ENCODE data around the gene GAREM1. TPM values are rescaled to one million over a fixed set of nuclear protein-coding genes. Genes with fewer than 3 reads are reported as not detected.

GAREM1 gene
- total and polyA plus RNA-seq, 2 of the 8 experiments (the other 6 are each of a cell fraction or from before 2014, with no cell fraction given), result 3.6 to 9.2 TPM

DNA sequence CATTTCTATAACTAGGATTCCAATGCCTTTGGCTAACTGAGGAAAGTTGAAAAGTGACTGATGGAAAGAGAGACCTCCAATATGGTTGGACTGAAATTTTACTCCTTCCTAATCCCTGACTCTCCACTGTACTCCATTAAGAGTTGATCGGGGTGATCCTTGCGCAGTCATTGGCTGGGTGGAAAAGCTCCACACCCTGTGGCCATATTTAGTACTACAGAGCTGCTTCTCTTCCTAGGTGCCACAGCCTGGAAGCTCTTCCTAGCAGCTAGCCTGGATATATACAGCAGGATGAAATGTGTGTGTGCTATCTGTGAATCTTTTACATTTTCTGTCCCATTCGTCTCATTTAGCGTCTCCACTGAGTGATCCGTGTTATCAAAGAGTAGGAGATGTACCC, 209.7 kb downstream of the GAREM1 start:
- H2AFZ ChIP-seq (ENCODE audit: low read length), result no peak overlapping the region
- no peak overlapping the region for H3K4ac ChIP-seq (replicated peaks; ENCODE audit: insufficient read length, low read depth, low read length)
- no peak overlapping the region for H2BK5ac ChIP-seq (ENCODE audit: low read depth, low read length)
- H2BK20ac ChIP-seq (ENCODE audit: low read length), result no peak overlapping the region
- H3K56ac ChIP-seq (replicated peaks; ENCODE audit: insufficient read length, low read depth, low read length), result no peak overlapping the region
- no peaks in the 10 kb centered on the region for H3K9me3 ChIP-seq (ENCODE audit: insufficient read depth in 2 of 2, low read depth in 1 of 2, low read length in 1 of 2)
- DNase-seq (ENCODE audit: low read depth in 1 of 2, low spot score in 2 of 2) (no peak), FAIRE-seq (no peak)
- H3K27me3 ChIP-seq (replicated peaks in 1 of 4; ENCODE audit: control insufficient read depth in 3 of 4, extremely low read depth in 1 of 4, insufficient read depth in 3 of 4, low read length in 3 of 4), result no peaks in the 10 kb centered on the region; a peak in 1 of 7 replicates
- no peak overlapping the region for H3K27ac ChIP-seq (ENCODE audit: low read depth, low read length)
- POLR2A ChIA-PET (ENCODE audit: partially characterized antibody), result no interaction called here
- no peak overlapping the region for H4K8ac ChIP-seq (ENCODE audit: extremely low read depth, insufficient read depth, low read length)
- no peak overlapping the region for H3K14ac ChIP-seq (ENCODE audit: insufficient read length)
- H3K23ac ChIP-seq (ENCODE audit: insufficient read length), result no peak overlapping the region
- H3K4me1 ChIP-seq (replicated peaks in 1 of 4; ENCODE audit: control insufficient read depth in 3 of 4, insufficient read depth in 4 of 4, low read length in 3 of 4), result no peaks in the 10 kb centered on the region
- no peak overlapping the region for H3K4me2 ChIP-seq (ENCODE audit: insufficient read depth in 1 of 2, low read depth in 2 of 2, low read length in 2 of 2)
- CTCF ChIA-PET (ENCODE audit: partially characterized antibody), result interaction anchor here (0.8 to 3.1 kb wide), 13 partner anchors 10 to 248 kb away, joined by 3 to 49 read pairs (median 5); no protein-coding TSS in a partner anchor
- H3K79me1 ChIP-seq (ENCODE audit: low read depth, low read length), result no peaks in the 10 kb centered on the region
- H4K20me1 ChIP-seq (replicated peaks in 1 of 2; ENCODE audit: control insufficient read depth in 1 of 2, insufficient read depth in 2 of 2, low read length in 2 of 2), result no peaks in the 10 kb centered on the region
- H2BK120ac ChIP-seq (replicated peaks; ENCODE audit: low read depth, low read length), result no peak overlapping the region
- H3K79me2 ChIP-seq (ENCODE audit: control insufficient read depth in 1 of 2, insufficient read depth in 2 of 2, low read length in 2 of 2), result no peaks in the 10 kb centered on the region
- no peak overlapping the region for H4K91ac ChIP-seq (replicated peaks; ENCODE audit: insufficient read length, low read length)
- no peak overlapping the region for H4K5ac ChIP-seq (ENCODE audit: insufficient read length, low read depth, low read length)
- H3K4me3 ChIP-seq (ENCODE audit: extremely low read depth in 1 of 4, insufficient read depth in 2 of 4, low read depth in 3 of 4, low read length in 4 of 4), result no peak overlapping the region
- no peak overlapping the region for H3K9ac ChIP-seq (replicated peaks in 1 of 4; ENCODE audit: extremely low read depth in 1 of 4, low read depth in 3 of 4, low read length in 3 of 4)
- no peak for TF ChIP-seq KDM4A (IDR thresholded peaks at IDR 0.05; ENCODE audit: low read depth, low read length, severe bottlenecking)
- TF ChIP-seq, protein P1, sequence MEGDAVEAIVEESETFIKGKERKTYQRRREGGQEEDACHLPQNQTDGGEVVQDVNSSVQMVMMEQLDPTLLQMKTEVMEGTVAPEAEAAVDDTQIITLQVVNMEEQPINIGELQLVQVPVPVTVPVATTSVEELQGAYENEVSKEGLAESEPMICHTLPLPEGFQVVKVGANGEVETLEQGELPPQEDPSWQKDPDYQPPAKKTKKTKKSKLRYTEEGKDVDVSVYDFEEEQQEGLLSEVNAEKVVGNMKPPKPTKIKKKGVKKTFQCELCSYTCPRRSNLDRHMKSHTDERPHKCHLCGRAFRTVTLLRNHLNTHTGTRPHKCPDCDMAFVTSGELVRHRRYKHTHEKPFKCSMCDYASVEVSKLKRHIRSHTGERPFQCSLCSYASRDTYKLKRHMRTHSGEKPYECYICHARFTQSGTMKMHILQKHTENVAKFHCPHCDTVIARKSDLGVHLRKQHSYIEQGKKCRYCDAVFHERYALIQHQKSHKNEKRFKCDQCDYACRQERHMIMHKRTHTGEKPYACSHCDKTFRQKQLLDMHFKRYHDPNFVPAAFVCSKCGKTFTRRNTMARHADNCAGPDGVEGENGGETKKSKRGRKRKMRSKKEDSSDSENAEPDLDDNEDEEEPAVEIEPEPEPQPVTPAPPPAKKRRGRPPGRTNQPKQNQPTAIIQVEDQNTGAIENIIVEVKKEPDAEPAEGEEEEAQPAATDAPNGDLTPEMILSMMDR (IDR thresholded peaks at IDR 0.05; ENCODE audit: control extremely low read depth in 1 of 3, insufficient read depth in 1 of 3, low read depth in 1 of 3, low read length in 3 of 3), result peak in 1 of 3 experiments; percentile 46; a peak in 1 of 4 replicates
- TF ChIP-seq RAD21 (IDR thresholded peaks at IDR 0.05 in 1 of 2, conservative IDR thresholded peaks at IDR 0.05 in 1 of 2; ENCODE audit: low read depth in 2 of 2, low read length in 2 of 2), result peak in 1 of 2 experiments; percentile 21; a peak in 1 of 4 replicates
- no peak for TF ChIP-seq TBP (IDR thresholded peaks at IDR 0.05; ENCODE audit: low read depth, low read length)
- no peaks in the 10 kb centered on the region for H3K23me2 ChIP-seq (ENCODE audit: low read depth, low read length)
- H2BK15ac ChIP-seq (ENCODE audit: low read length), result no peak overlapping the region
- H2BK12ac ChIP-seq (ENCODE audit: low read depth, low read length), result no peak overlapping the region
- H2AK5ac ChIP-seq (ENCODE audit: low read depth, low read length), result no peak overlapping the region
- H3K36me3 ChIP-seq (ENCODE audit: control insufficient read depth in 2 of 4, insufficient read depth in 4 of 4, low read length in 3 of 4), result no peaks in the 10 kb centered on the region
- H3K18ac ChIP-seq (ENCODE audit: extremely low read depth, low read length), result no peak overlapping the region
- 85% methylated on average over 5 of the region's 5 CpGs; no CpG with 5 or more reads in 1 of the 2 experiments for WGBS, 2 experiments (ENCODE audit: extremely low coverage in 1 of 2, insufficient coverage in 1 of 2, insufficient read length in 1 of 2, insufficient replicate concordance in 2 of 2, low coverage in 1 of 2, low lambda C conversion rate in 2 of 2, missing lambda C conversion rate in 1 of 2)

Data from H1 (cell line).